ENCODE results near the gene CAMK2B. TPM values are rescaled to one million over a fixed set of nuclear protein-coding genes. Genes with fewer than 3 reads are reported as not detected.

CAMK2B gene
- total RNA-seq, 1 donor from 2014 or later, result 0.23 TPM

- DNase-seq (ENCODE audit: low spot score), result no peak
Measured at GRCh38 chr7:44232396-44232795, 93.0 kb downstream of the CAMK2B start.

GRCh38 chr7:44231088-44231487 is 94.3 kb downstream of the CAMK2B start:
- DNase-seq (ENCODE audit: low spot score), result no peak

DNA sequence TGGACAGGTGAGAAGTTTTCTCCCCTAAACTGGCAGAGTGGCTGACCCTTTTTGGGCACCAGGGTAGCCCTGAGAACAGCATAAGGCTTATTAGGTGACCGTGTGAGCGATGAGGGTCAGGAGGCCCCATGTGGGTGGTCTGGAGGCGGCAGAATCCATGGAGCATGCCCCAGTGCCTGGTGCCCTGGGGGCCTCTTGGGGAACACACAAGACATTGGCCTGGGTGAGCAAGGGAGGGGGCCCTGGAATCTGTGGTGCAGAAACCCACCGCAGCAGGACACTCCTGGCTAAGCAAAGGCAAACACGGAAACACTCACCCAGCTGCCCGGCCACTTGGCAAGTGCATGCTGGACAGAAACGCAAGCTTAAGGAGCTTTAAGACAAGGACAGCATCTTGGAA is 95.1 kb downstream of the CAMK2B start:
- no peak for DNase-seq (ENCODE audit: low spot score)

GRCh38 chr7:44229546-44230105 is 95.8 kb downstream of the CAMK2B start:
- DNase-seq (ENCODE audit: low spot score), result no peak

- no peak for DNase-seq (ENCODE audit: low spot score)
Measured at GRCh38 chr7:44228571-44229350, 96.6 kb downstream of the CAMK2B start.

DNA sequence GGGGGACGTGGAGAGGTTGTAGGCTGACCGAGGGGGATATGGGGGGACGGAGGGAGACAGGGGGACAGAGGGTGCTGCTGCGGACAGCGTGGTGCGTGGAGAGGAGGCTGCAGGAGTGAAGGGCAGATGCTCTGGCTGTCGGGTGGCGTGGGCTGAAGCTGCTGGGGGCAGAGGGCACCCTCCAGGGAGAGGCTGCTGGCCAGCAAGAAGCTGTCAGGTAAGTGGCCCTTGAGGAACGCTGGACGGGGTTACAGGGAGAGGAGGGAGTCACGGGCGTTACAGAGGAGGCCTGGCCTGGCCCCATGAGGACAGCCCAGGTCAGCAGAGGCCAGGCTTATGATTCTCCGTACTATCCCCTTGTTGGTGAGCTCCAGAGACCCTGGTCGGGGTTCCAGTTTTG is 97.5 kb downstream of the CAMK2B start:
- DNase-seq (ENCODE audit: low spot score), result no peak

- no peak for DNase-seq (ENCODE audit: low spot score)
Measured at GRCh38 chr7:44226396-44226753, 99.0 kb downstream of the CAMK2B start.

DNA sequence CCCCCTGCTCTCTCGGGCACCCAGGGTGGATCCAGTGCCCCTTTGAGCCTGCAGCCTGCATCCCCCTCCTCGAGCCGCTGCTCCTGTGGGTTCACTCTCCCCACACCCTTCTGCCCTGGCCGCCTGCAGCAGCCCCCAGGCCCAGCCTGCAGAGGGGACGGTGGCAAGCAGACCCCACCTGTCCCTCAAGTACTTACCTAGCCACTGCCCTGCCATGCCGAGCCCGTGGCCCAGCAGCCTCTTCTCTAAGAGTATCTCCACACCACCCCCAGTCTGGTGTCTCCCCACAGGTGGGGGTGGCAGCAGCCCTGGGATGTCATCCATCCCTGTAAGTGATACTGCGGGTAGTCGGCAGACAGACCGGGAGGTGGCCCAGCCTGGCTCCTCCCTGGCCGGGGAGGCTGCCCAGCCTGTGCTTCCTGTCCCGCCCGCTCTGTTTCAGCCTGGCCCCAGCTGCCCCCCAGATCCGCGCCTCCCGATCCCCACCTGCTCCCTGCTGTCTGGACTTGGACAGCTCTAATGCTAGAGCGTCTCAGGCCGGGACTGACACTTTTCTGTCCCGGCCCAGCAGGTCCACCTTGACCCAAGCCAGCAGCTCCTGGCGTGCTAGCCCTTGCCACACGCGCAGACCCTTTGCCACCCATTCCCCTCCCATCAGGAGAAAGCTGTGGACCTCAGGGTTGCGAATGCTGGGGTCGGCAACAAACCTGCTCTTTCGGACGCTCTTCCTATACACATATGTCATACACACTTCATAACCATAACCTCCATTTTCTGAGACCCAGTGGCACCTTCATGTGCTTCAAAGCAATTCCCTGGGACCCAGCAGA is 99.6 kb downstream of the CAMK2B start:
- DNase-seq (ENCODE audit: low spot score), result no peak

- DNase-seq (ENCODE audit: low spot score), result no peak
Measured at GRCh38 chr7:44224974-44225565, 100.3 kb downstream of the CAMK2B start.

- no peak for DNase-seq (ENCODE audit: low spot score)
Measured at GRCh38 chr7:44224080-44224973, 101.1 kb downstream of the CAMK2B start.

- no peak for DNase-seq (ENCODE audit: low spot score)
Measured at GRCh38 chr7:44223362-44224079, 101.9 kb downstream of the CAMK2B start.

DNA sequence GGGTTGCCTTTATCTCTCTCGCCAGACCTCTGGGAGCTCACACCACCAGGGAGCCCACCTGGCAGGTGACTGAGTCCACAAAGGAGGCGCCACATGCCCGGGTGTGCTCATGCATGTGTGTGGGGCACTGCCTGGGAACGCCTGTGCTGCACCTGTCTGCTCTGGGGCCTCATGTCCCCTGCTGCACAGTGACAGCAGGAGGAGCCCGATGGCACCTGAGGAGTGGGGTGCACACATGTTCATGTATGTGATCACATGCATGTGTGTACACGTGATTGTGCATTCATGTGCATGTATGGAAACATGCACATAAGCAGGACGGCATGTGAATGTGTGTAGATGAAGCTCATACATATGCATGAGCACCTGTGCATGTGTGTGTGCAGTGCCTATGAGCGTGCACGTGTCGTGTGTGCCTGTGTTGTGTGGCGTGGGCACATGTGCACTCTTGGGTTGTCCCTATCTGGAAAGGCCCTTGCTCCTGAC is 102.6 kb downstream of the CAMK2B start:
- DNase-seq (ENCODE audit: low spot score), result no peak

DNA sequence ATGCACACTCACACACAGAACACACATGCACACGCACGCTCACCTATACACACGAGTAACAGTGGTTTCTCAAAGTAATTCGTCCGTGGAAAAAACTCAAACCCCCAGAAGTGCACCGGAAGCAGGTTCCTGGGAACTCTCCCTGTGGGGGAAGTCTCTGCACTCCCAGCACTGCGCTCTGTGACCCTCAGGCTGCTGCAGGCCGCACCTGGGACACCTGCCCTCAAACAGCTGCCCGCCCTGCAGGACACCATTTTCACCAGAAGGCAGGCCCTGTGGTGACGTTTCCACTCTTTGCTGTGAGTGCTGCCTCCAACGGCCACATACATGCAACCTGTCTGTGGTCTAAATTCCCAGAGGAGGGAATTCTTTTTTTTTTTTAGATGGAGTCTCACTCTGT is 103.3 kb downstream of the CAMK2B start:
- no peak for DNase-seq (ENCODE audit: low spot score)

GRCh38 chr7:44221231-44221791 is 104.1 kb downstream of the CAMK2B start:
- no peak for DNase-seq (ENCODE audit: low spot score)

DNA sequence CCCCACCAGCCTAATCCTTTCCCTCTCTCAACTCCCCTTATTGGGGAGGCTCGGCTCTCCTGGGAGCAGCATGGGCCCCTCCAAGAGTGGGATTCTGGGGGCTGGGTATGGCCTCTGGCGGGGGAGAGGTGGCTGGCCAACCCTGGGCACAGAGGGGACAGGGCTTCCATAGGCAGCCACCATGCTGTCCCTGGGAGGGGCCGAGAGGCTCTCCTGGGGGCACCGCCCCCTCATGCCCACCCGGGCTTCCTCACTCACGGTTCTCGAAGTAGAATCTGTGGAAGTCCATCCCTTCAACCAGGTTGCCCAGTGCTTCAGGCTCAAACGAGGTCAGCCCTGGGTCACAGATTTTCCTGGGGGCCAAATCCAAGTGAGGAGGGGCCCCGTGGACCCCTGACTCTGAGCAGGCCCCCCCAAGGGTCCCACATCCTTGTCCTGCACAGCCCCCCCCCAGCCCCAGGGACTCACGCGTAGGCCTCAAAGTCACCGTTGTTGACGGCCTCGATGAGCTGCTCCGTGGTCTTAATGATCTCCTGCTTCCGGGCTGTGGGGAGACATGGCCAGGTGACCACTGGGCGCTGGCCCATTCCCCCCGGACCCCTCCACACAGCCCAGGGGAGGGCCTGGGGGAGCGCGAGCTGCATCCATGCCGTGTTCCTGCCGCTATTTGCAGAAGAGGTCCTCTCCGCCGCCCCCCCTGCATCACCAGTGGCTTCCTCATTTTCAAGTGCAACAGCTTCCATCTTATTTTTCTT is 104.9 kb downstream of the CAMK2B start:
- no peak for DNase-seq (ENCODE audit: low spot score)

DNA sequence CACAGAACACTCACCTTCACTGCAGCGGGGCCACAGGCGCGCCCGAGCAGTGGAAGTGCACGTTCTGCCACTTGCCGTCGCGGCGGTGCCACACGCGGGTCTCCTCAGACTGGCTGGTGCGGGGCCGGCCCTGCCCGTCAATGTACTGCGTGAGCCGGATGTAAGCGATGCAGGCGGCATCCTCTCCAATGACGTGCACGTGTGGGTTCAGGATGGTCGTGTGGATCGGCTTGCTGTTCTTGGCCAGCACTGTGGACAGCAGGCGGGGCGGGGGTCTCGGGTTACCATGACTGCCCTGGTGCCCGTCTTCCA is 105.4 kb downstream of the CAMK2B start:
- no peak for DNase-seq (ENCODE audit: low spot score)

DNA sequence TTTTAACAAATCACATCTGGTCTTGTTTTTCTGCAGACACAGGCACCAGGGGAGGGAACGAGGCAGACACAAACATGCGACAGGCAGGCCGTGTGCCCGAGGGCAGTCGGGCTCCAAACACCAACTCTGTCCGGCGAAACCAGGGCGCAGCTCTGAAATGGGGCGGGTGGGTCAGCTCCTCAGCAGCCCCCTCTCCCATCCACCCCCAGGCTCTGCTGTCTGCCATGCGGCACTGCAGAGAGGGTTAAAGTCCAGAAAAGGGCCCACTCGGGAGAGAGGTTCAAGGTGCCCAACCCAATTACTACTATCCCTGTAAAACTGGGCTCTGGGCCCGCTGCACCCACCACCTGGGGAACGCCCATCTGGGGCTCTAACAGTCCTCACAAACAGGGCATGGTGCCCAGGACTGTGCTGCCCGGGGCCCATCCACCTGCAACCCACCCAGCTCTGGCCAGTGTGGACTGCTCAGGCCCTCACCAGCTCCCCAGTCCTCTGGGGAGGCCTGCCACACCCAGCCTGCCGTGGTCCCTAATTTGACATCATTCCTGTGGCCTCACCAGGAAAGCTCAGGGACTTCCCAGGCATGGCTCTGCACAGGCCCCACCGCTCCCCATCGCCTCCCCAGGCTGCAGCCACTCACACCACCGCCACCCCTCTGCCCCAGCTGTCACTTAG is 105.9 kb downstream of the CAMK2B start:
- DNase-seq (ENCODE audit: low spot score), result no peak

DNA sequence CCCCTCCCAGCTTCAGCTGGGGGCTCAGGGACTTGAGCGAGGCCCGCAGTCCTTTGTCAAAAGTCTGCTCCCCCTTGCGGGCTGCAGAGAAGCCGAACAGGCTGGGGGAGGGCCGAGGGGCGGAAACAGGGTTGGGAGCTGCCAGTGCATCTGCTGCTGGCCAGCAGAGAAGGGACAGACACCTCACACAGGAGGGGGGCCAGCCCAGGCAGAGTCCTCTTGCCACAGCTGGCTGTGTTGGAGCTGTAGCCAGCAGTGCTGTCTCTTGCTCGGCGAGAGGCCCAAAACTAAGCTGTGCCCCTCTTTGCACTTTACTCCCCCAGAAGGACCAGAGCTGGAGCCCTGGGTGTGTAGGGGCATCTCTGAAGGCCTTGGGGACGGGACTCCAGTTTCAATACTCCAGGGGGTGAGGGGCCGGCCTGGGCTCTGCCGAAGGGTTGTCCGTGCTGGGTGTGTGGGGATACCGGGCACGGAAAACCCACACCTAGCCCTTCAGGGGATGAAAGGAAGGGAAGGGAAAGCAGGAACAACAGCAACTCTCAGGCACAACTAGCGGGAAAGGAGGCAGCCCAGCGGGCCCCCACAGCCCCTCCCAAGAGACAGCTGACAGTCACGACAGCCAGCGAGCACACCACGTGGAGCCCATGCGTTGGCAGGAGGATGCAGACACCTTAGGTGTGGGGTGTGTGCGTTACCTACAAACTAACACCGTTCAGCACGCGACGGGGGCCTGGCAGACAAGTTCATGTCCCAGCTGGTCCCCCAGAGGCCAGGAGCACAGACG is 106.8 kb downstream of the CAMK2B start:
- no peak for DNase-seq (ENCODE audit: low spot score)

All from mucosa of gallbladder (tissue), 1 donor.